ENCODE measurements around the gene MTUS2.

DNA sequence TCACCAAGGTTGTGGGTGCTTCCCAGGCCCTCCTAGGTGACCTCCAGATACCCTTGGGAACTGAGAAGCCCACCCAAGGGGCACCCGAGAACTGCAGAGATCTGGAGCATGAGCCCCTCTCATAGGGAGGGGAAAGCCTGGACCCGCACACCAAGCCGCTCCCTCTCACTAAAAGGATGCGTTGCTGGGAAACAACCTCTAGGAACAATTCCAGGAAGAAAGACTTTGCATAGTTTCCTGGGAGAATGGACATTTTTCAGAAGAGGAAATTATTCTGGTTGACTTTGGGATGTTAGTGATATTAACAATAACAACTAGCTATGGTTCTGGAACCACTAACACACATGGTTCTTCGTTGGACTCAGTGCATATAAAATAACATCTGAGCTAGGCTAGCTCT lies 710.8 kb downstream of the MTUS2 start:
- TF ChIP-seq, protein P1, sequence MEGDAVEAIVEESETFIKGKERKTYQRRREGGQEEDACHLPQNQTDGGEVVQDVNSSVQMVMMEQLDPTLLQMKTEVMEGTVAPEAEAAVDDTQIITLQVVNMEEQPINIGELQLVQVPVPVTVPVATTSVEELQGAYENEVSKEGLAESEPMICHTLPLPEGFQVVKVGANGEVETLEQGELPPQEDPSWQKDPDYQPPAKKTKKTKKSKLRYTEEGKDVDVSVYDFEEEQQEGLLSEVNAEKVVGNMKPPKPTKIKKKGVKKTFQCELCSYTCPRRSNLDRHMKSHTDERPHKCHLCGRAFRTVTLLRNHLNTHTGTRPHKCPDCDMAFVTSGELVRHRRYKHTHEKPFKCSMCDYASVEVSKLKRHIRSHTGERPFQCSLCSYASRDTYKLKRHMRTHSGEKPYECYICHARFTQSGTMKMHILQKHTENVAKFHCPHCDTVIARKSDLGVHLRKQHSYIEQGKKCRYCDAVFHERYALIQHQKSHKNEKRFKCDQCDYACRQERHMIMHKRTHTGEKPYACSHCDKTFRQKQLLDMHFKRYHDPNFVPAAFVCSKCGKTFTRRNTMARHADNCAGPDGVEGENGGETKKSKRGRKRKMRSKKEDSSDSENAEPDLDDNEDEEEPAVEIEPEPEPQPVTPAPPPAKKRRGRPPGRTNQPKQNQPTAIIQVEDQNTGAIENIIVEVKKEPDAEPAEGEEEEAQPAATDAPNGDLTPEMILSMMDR (conservative IDR thresholded peaks at IDR 0.05 in 1 of 2, IDR thresholded peaks at IDR 0.05 in 1 of 2; ENCODE audit: extremely low read depth in 1 of 2, insufficient read depth in 1 of 2, low read depth in 1 of 2, low read length in 2 of 2): no peak
- no peak for TF ChIP-seq EZH2 (IDR thresholded peaks at IDR 0.05; ENCODE audit: borderline replicate concordance, low read length)

Data from mammary epithelial cell (primary cell).